Measurements from ENCODE around the gene TAS1R1. TPM values are rescaled to one million over a fixed set of nuclear protein-coding genes. Genes with fewer than 3 reads are reported as not detected.

Gene TAS1R1
- total RNA-seq, 2 experiments from 2014 or later: not detected

DNA sequence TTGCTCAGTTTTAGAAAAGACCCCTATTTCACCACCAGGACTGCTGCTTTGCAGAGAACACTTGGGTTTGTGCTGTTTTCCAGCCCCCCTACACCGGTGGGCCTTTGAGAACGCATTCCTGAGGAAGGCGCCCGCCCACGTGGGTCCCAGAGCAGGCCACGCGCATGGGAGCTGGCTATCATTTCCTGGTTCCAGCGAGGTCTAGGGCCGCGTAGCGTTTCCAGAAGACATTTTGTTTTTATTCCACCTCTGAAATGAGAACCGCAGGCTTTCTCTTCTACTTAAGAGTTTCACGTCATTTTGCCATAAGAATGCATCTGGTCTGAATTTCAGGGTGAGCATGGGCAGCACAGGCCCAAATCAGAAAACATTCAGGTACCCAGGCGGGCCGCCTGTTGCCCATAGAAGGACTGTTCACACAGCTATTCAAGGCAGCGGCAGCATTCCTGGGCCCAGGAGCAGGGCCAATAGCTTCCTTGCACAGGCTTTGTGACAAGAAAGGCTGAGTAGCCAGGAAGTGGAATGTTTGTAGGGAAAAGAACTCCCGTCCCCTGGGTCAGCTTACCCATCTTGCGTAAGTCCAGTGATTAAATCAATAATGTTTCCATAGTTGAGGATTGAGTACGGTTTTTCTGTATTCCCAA, 48.9 kb downstream of the TAS1R1 start:
- Mint-ChIP-seq H3K36me3 (peaks cover 20% of the 10 kb centered on the region), H3K27me3 (no peaks in the 10 kb centered on the region), H3K4me1 (ENCODE audit: low read depth) (peaks cover 15% of the 10 kb centered on the region), H3K9me3 (no peaks in the 10 kb centered on the region), H3K4me3 (peak overlapping the region; percentile 75), H3K27ac (peak overlapping the region; percentile 97)
- CTCF ChIA-PET: interaction anchor here (0.7 to 1.6 kb wide), 7 partner anchors 8 to 466 kb away, joined by 3 to 6 read pairs (median 3); partner anchors contain the start of genes NOL9, TAS1R1 and THAP3
- POLR2A ChIA-PET: interaction anchor here (0.7 to 3.8 kb wide), 10 partner anchors 8 to 181 kb away, joined by 3 to 26 read pairs (median 4); partner anchors contain the start of genes CAMTA1, DNAJC11, NOL9 and PHF13
- intact Hi-C loops (cut with micrococcal nuclease): loop anchor here (1.0 to 5.0 kb wide), 6 partner anchors 9 to 612 kb away; partner anchors contain the start of genes DNAJC11, NPHP4 and PHF13
- DNase-seq: peak; percentile 50

DNA sequence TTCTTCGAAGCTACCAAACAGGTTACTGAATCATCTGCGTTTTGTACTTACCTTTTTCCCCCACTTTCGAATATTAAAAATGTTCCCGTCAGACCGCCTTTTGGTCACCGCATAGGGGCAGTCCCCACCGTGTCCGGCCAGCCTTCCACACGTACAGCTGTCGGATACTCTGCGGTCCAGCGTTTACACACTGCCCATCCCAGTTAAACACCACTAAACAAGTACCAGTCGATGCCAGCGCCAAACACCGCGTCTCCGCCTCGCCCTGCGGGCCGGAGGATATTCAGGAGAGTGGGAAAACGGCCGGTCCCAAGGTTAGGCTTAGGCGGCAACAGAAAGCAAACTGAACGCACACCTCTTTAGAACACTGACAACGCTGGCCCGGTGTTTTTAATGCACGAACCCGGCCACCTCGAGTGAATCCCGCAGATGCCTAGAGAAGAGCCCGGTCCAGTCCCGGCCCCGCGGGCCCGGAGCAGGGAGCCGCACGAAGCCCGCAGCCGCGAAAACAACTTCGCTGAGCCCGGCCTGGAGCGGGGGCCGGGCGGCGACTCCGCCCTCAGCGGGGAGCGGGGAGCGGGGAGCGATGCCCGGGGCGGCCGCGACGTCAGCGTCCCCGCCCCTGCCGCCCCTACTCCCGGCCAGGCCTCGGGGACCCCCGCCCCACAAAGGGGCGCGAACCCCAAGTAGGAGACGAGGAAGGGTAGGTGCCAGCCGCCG, 57.7 kb downstream of the TAS1R1 start:
- H3K4me1 Mint-ChIP-seq (ENCODE audit: low read depth): peaks cover 23% of the 10 kb centered on the region
- peak overlapping the region; percentile 83 for H3K4me3 Mint-ChIP-seq
- no peak for DNase-seq
- CTCF ChIA-PET: interaction anchor here (0.9 to 1.7 kb wide), 4 partner anchors 10 to 58 kb away, joined by 4 to 7 read pairs (median 4); partner anchors contain the start of genes NOL9 and TAS1R1
- intact Hi-C loops (cut with micrococcal nuclease): loop anchor here (1.0 to 2.0 kb wide), 5 partner anchors 10 to 172 kb away; partner anchors contain the start of genes CAMTA1 and ZBTB48
- no peaks in the 10 kb centered on the region for H3K9me3 Mint-ChIP-seq
- POLR2A ChIA-PET: interaction anchor here (1.3 to 1.7 kb wide), 2 partner anchors 10 to 11 kb away, joined by 7 to 26 read pairs; partner anchors contain the start of gene KLHL21
- peak overlapping the region; percentile 74 for H3K27ac Mint-ChIP-seq
- H3K27me3 Mint-ChIP-seq: no peaks in the 10 kb centered on the region
- H3K36me3 Mint-ChIP-seq: peaks cover 5% of the 10 kb centered on the region

GRCh38 chr1:6613361-6614018, 58.4 kb downstream of the TAS1R1 start, which contains the start of gene PHF13:
TSS of gene PHF13 (plus strand) at chr1:6613731. CDS start at chr1:6614067, 336 bp downstream.
- Mint-ChIP-seq H3K9me3 (no peaks in the 10 kb centered on the region), H3K4me1 (ENCODE audit: low read depth) (peaks cover 23% of the 10 kb centered on the region), H3K4me3 (peak within 1 kb of the TSS; percentile 83), H3K27ac (peak within 1 kb of the TSS; percentile 74), H3K27me3 (no peaks in the 10 kb centered on the region), H3K36me3 (peaks cover 6% of the 10 kb centered on the region)
- CTCF ChIA-PET: interaction anchor here (1.2 kb wide), 1 partner anchor 11 kb away, joined by 3 read pairs; the partner anchor contains the start of gene KLHL21
- peak; percentile 100 for DNase-seq
- intact Hi-C loops (cut with micrococcal nuclease): loop anchor here (1.0 to 2.0 kb wide), 5 partner anchors 10 to 172 kb away; partner anchors contain the start of genes CAMTA1 and ZBTB48
- POLR2A ChIA-PET: interaction anchor here (0.6 to 1.3 kb wide), 2 partner anchors 9 to 11 kb away, joined by 3 to 7 read pairs; partner anchors contain the start of gene KLHL21

- intact Hi-C loops (cut with micrococcal nuclease): no loop called here
- Mint-ChIP-seq H3K27ac (peak overlapping the region; percentile 18), H3K36me3 (peaks cover 6% of the 10 kb centered on the region), H3K4me3 (peak overlapping the region; percentile 70), H3K9me3 (no peaks in the 10 kb centered on the region), H3K4me1 (ENCODE audit: low read depth) (peaks cover 23% of the 10 kb centered on the region), H3K27me3 (no peaks in the 10 kb centered on the region)
- peak; percentile 68 for DNase-seq
- CTCF ChIA-PET: interaction anchor here (1.2 kb wide), 1 partner anchor 12 kb away, joined by 3 read pairs; the partner anchor contains the start of gene KLHL21
- POLR2A ChIA-PET: interaction anchor here (1.3 kb wide), 1 partner anchor 12 kb away, joined by 7 read pairs; the partner anchor contains the start of gene KLHL21
Measured at GRCh38 chr1:6614019-6614928, 59.2 kb downstream of the TAS1R1 start.

GRCh38 chr1:6614929-6615785, 60.0 kb downstream of the TAS1R1 start:
- intact Hi-C loops (cut with micrococcal nuclease): no loop called here
- peak overlapping the region; percentile 72 for H3K4me3 Mint-ChIP-seq
- ChIA-PET POLR2A (interaction anchor here (0.7 to 1.4 kb wide), 2 partner anchors 13 to 15 kb away, joined by 3 read pairs; no protein-coding TSS in a partner anchor), CTCF (interaction anchor here (1.0 kb wide), 1 partner anchor 61 kb away, joined by 3 read pairs; the partner anchor contains the start of gene NOL9)
- peaks cover 23% of the 10 kb centered on the region for H3K4me1 Mint-ChIP-seq (ENCODE audit: low read depth)
- no peaks in the 10 kb centered on the region for H3K27me3 Mint-ChIP-seq
- no peaks in the 10 kb centered on the region for H3K9me3 Mint-ChIP-seq
- peak overlapping the region; percentile 67 for H3K27ac Mint-ChIP-seq
- peaks cover 15% of the 10 kb centered on the region for H3K36me3 Mint-ChIP-seq
- no peak for DNase-seq

- no peak overlapping the region for H3K27ac Mint-ChIP-seq
- CTCF ChIA-PET: interaction anchor here (0.6 kb wide), 1 partner anchor 180 kb away, joined by 3 read pairs; no protein-coding TSS in a partner anchor
Measured at GRCh38 chr1:6619045-6619444, 63.9 kb downstream of the TAS1R1 start.

GRCh38 chr1:6621429-6622391, 66.6 kb downstream of the TAS1R1 start:
- POLR2A ChIA-PET: interaction anchor here (0.9 kb wide), 2 partner anchors 16 to 19 kb away, joined by 3 read pairs; partner anchors contain the start of gene KLHL21
- Mint-ChIP-seq H3K4me1 (ENCODE audit: low read depth) (peaks cover 15% of the 10 kb centered on the region), H3K4me3 (no peak overlapping the region), H3K27ac (no peak overlapping the region), H3K9me3 (no peaks in the 10 kb centered on the region), H3K36me3 (peaks cover 30% of the 10 kb centered on the region), H3K27me3 (no peaks in the 10 kb centered on the region)
- no peak for DNase-seq
- intact Hi-C loops (cut with micrococcal nuclease): no loop called here
- CTCF ChIA-PET: interaction anchor here (0.7 kb wide), 1 partner anchor 24 kb away, joined by 3 read pairs; no protein-coding TSS in a partner anchor

More at GRCh38 chr1:6619045-6619444, 63.9 kb downstream of the TAS1R1 start:
- peaks cover 10% of the 10 kb centered on the region for H3K4me1 Mint-ChIP-seq (ENCODE audit: low read depth)
- H3K4me3 Mint-ChIP-seq: no peak overlapping the region
- intact Hi-C loops (cut with micrococcal nuclease): no loop called here
- no peak for DNase-seq
- no peaks in the 10 kb centered on the region for H3K9me3 Mint-ChIP-seq
- H3K27me3 Mint-ChIP-seq: no peaks in the 10 kb centered on the region
- POLR2A ChIA-PET: no interaction called here
- H3K36me3 Mint-ChIP-seq: peaks cover 28% of the 10 kb centered on the region

- Mint-ChIP-seq H3K4me3 (no peak overlapping the region), H3K4me1 (ENCODE audit: low read depth) (peaks cover 21% of the 10 kb centered on the region), H3K9me3 (no peaks in the 10 kb centered on the region), H3K36me3 (peaks cover 30% of the 10 kb centered on the region), H3K27ac (no peak overlapping the region), H3K27me3 (no peaks in the 10 kb centered on the region)
- intact Hi-C loops (cut with micrococcal nuclease): no loop called here
- DNase-seq: no peak
- CTCF ChIA-PET: no interaction called here
- POLR2A ChIA-PET: interaction anchor here (0.5 to 0.9 kb wide), 2 partner anchors 17 to 19 kb away, joined by 3 read pairs; no protein-coding TSS in a partner anchor
Measured at GRCh38 chr1:6622396-6623152, 67.5 kb downstream of the TAS1R1 start.

All from activated CD4-positive, alpha-beta memory T cell treated with anti-CD3 and anti-CD28 coated beads for 36 hours (primary cell).